HCT116 (cell line): ENCODE measurements around the gene TEKT3. TPM values are rescaled to one million over a fixed set of nuclear protein-coding genes. Genes with fewer than 3 reads are reported as not detected.

ENCODE experiments used
- ATAC-seq: fragments of 200-7000 bp; cut with Tn5 transposase; 2 replicates; pipeline ENCODE4 v1.9.1; 2020; ENCODE audit warnings: mild to moderate bottlenecking, moderate library complexity
- BruUV-seq: library from RNA; stranded (reverse); fragments of 400-500 nt; replicated peaks from 2 replicates; lab custom pipeline; 2021; lab: Mats Ljungman, UMichigan
- CTCF ChIA-PET: fragments of 300-600 bp; sonication (Branson Sonifier 250); formaldehyde crosslinking; loops from one replicate; lab custom pipeline; 2021; ENCODE audit warnings: antibody characterized with exemption; lab: Charles Lee
- POLR2A ChIA-PET: fragments of 300-600, 350-600 bp; sonication (Branson Sonifier 250); formaldehyde crosslinking; loops from one replicate; lab custom pipeline; 2021; ENCODE audit warnings: antibody characterized with exemption; lab: Charles Lee
- RAD21 ChIA-PET, 2 experiments: fragments of 300-600 bp; sonication (Branson Sonifier 250); formaldehyde crosslinking; loops; one replicate each; lab custom pipeline; 2023; ENCODE audit warnings: low total read pairs in 2 of 2; ENCODE audit not compliant: uncharacterized antibody in 2 of 2, unreplicated experiment in 2 of 2, low non-redundant PET in 1 of 2; lab: Charles Lee
- DNase-seq: peaks from one replicate; pipeline ENCODE4 v3.0.0-alpha.2; 2010; ENCODE audit warnings: low read depth, low spot score
- H2AFZ ChIP-seq: fragments of 200-600 bp; shearing (Covaris generic), sonication (generic); 2 replicates; pipeline ENCODE4 v1.6.1; 2017; ENCODE audit warnings: low read depth, mixed run types, mixed read lengths, antibody characterized with exemption, low read length; ENCODE audit not compliant: poor library complexity, severe bottlenecking
- H3K27ac ChIP-seq: 2 replicates; pipeline ENCODE4 v1.5.1; 2012; ENCODE audit warnings: low read depth, low read length
- H3K27me3 ChIP-seq: fragments of 200-600 bp; sonication (generic); 2 replicates; pipeline ENCODE4 v1.6.1; 2016; ENCODE audit warnings: mixed run types, low read length, mixed read lengths; ENCODE audit not compliant: insufficient read depth
- H3K36me3 ChIP-seq, 2 experiments: fragments of 200-500 bp in 1 of 2; fragments of 200-600 bp in 1 of 2; sonication (Bioruptor generic) in 1 of 2; sonication (generic) in 1 of 2; 2 replicates each; pipeline versions ENCODE4 v1.5.1 to v1.6.1; 2014 to 2016; ENCODE audit warnings: low read length in 2 of 2, inconsistent platforms in 1 of 2, mixed read lengths in 1 of 2, mixed run types in 1 of 2; ENCODE audit not compliant: insufficient read depth in 2 of 2, control insufficient read depth in 1 of 2
- H3K4me1 ChIP-seq, 2 experiments: fragments of 200-600 bp in 1 of 2; sonication (generic) in 1 of 2; 2 replicates each; pipeline versions ENCODE4 v1.5.1 to v1.6.1; 2012 to 2017; ENCODE audit warnings: low read length in 2 of 2, inconsistent platforms in 1 of 2, mild to moderate bottlenecking in 1 of 2, mixed read lengths in 1 of 2, mixed run types in 1 of 2, moderate library complexity in 1 of 2; ENCODE audit not compliant: insufficient read depth in 2 of 2, control insufficient read depth in 1 of 2
- H3K4me2 ChIP-seq: fragments of 200-600 bp; sonication (generic); 2 replicates; pipeline ENCODE4 v1.6.1; 2017; ENCODE audit warnings: mixed run types, low read length, mixed read lengths
- H3K4me3 ChIP-seq, 2 experiments: fragments of 200-600 bp in 1 of 2; sonication (generic) in 1 of 2; replicated peaks in 1 of 2; 2 replicates each; pipeline ENCODE4 v1.5.1; 2011 to 2016; ENCODE audit warnings: low read length in 2 of 2, control low read depth in 1 of 2, low read depth in 1 of 2, mild to moderate bottlenecking in 1 of 2, mixed read lengths in 1 of 2, mixed run types in 1 of 2
- H3K79me2 ChIP-seq: fragments of 200-600 bp; sonication (generic); 2 replicates; pipeline ENCODE4 v1.6.1; 2017; ENCODE audit warnings: mild to moderate bottlenecking, mixed run types, low read length, moderate library complexity, mixed read lengths; ENCODE audit not compliant: insufficient read depth
- H3K9ac ChIP-seq: fragments of 200-600 bp; sonication (generic); 2 replicates; pipeline ENCODE4 v1.6.1; 2016; ENCODE audit warnings: low read length, mixed read lengths
- H3K9me2 ChIP-seq: fragments of 200-600 bp; sonication (generic), shearing (Covaris generic); 2 replicates; pipeline ENCODE4 v1.6.1; 2017; ENCODE audit warnings: mixed run types, mild to moderate bottlenecking, moderate library complexity; ENCODE audit not compliant: insufficient read depth
- H3K9me3 ChIP-seq, 2 experiments: fragments of 200-500 bp in 1 of 2; fragments of 200-600 bp in 1 of 2; sonication (Bioruptor generic) in 1 of 2; sonication (generic) in 1 of 2; 2 replicates each; pipeline ENCODE4 v1.6.1; 2014 to 2017; ENCODE audit warnings: low read length in 2 of 2, mixed read lengths in 2 of 2, inconsistent platforms in 1 of 2, low read depth in 1 of 2, mild to moderate bottlenecking in 1 of 2, mixed run types in 1 of 2, moderate library complexity in 1 of 2; ENCODE audit not compliant: control insufficient read depth in 1 of 2, insufficient read depth in 1 of 2
- H4K20me1 ChIP-seq: fragments of 200-600 bp; sonication (generic), shearing (Covaris generic); 2 replicates; pipeline ENCODE4 v1.6.1; 2017; ENCODE audit warnings: mixed run types, mild to moderate bottlenecking, moderate library complexity; ENCODE audit not compliant: insufficient read depth
- CEBPB ChIP-seq: IDR thresholded peaks from 2 replicates; pipeline ENCODE4 v1.6.1; 2012; ENCODE audit warnings: low read depth
- SIN3A ChIP-seq: IDR thresholded peaks from 2 replicates; pipeline ENCODE4 v1.6.1; 2012; ENCODE audit warnings: low read depth
- TCF7L2 ChIP-seq: IDR thresholded peaks from 2 replicates; pipeline ENCODE4 v1.7.0; 2011; ENCODE audit warnings: borderline replicate concordance, inconsistent platforms; ENCODE audit not compliant: insufficient read depth, insufficient read length; ENCODE audit errors: extremely low read depth
- intact Hi-C: fragments of 100-400 bp; cut with micrococcal nuclease; formaldehyde crosslinking; loops from 2 replicates; pipeline ENCODE4 v1.10.0; 2022
- total RNA-seq: library from RNA; stranded (reverse); gene quantifications from one replicate; pipeline ENCODE4 v1.2.1, GENCODE V29; 2021; ENCODE audit not compliant: unreplicated experiment
- TF ChIP-seq, protein P1 (sequence below): IDR thresholded peaks from 2 replicates; pipeline ENCODE4 v1.6.1; 2012
- TF ChIP-seq, protein P2 (sequence below): IDR thresholded peaks from 2 replicates; pipeline ENCODE4 v1.6.1; 2012

Gene TEKT3
- total RNA-seq, 1 experiment from 2014 or later: 0.64 TPM

DNA sequence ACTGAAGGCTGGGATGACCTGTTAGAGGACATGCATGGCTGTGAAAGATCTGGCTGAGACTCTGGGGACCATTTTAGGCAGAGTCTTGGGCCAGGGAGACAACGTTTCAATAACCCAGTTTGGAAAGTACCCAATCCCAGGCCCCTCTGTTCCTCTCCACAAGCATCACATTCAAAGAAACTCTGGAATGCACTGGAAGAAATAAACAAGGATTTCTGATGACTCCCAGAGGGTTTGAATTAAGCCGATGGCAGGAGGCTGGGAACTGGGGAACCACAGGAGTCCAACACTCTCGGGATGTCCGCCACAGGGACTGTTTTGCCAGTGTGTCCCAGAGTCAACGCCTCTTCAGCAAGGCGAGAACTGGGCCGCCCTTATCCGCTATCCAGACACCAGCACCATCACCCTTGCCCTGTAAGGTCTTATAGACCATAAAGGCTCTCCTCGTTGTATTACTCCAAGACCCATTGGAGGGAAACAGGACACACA lies 79.6 kb downstream of the TEKT3 start:
- intact Hi-C loops: loop anchor here (10.0 kb wide), 1 partner anchor 563 kb away; no protein-coding TSS in a partner anchor
- H2AFZ ChIP-seq: peak overlapping the region; percentile 58
- H3K79me2 ChIP-seq: peaks cover 9% of the 10 kb centered on the region

DNA sequence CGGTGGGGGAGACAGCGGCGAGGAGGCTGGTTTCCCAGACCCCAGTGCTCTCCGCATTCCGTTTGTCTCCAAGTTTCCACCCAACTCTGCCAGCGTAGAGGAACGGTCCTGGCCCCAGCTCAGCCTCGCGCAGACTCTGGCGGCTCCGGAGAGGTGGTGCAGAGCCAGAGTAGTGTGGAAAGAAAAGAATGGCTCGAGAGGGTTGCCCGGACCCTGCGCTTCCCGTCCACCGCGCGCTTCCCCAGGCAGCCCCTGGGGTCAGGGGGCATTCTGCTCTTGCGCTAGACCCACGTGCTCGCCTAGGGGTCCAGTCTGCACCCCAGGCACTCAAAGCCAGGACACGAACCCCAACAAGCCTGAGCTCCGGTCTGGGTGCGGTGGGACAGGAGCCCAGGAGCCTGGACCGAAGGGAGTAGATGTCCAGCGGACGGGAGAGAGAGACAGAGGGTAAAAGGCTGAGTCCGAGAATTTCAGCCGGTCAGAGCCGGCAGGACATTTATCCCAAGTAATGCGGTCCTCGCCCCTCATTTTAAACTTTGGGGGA lies 80.1 kb downstream of the TEKT3 start:
- no TSS peak for BruUV-seq
- Histone ChIP-seq H3K9me2 (no peaks in the 10 kb centered on the region), H4K20me1 (no peaks in the 10 kb centered on the region), H3K79me2 (peaks cover 13% of the 10 kb centered on the region), H3K9me3 (no peaks in the 10 kb centered on the region), H2AFZ (peak overlapping the region; percentile 58), H3K9ac (peak overlapping the region; percentile 78), H3K36me3 (peaks cover 0 to 6% of the 10 kb centered on the region in 2 experiments; a peak in 1 of 4 replicates), H3K4me2 (peak overlapping the region; percentile 87), H3K4me1 (peaks cover 22 to 58% of the 10 kb centered on the region in 2 experiments; a peak in 3 of 4 replicates), H3K27me3 (no peaks in the 10 kb centered on the region), H3K27ac (peak overlapping the region; percentile 74), H3K4me3 (peak overlapping the region; percentile 79 to 81)
- ATAC-seq: peak; percentile 6; the same call in 1 of the 2 replicates
- ChIA-PET POLR2A (no interaction called here), CTCF (interaction anchor here (0.9 to 8.6 kb wide), 2 partner anchors 28 to 242 kb away, joined by 3 to 77 read pairs; no protein-coding TSS in a partner anchor), RAD21 (interaction anchor here (1.0 to 1.2 kb wide), 2 partner anchors 241 to 242 kb away, joined by 4 to 5 read pairs; no protein-coding TSS in a partner anchor)
- DNase-seq: no peak
- intact Hi-C loops: loop anchor here (10.0 kb wide), 1 partner anchor 563 kb away; no protein-coding TSS in a partner anchor
- TF ChIP-seq, protein P1, sequence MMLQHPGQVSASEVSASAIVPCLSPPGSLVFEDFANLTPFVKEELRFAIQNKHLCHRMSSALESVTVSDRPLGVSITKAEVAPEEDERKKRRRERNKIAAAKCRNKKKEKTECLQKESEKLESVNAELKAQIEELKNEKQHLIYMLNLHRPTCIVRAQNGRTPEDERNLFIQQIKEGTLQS: no peak
- TF ChIP-seq TCF7L2: no peak
- TF ChIP-seq, protein P2, sequence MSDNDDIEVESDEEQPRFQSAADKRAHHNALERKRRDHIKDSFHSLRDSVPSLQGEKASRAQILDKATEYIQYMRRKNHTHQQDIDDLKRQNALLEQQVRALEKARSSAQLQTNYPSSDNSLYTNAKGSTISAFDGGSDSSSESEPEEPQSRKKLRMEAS: 0 out of 2 replicates have a peak, but pooled peaks have one; percentile 25

More for the DNA sequence above, 79.6 kb downstream of the TEKT3 start:
- no peak for TF ChIP-seq CEBPB
- peak; percentile 17; the same call in 1 of the 2 replicates for TF ChIP-seq SIN3A
- DNase-seq (no peak), ATAC-seq (peak; percentile 10)
- no peaks in the 10 kb centered on the region for H3K9me3 ChIP-seq
- BruUV-seq: TSS peak; percentile 30
- no peaks in the 10 kb centered on the region for H4K20me1 ChIP-seq
- H3K4me1 ChIP-seq: peaks cover 22 to 57% of the 10 kb centered on the region in 2 experiments; a peak in 3 of 4 replicates
- peaks cover 0 to 3% of the 10 kb centered on the region in 2 experiments; a peak in 1 of 4 replicates for H3K36me3 ChIP-seq
- peak overlapping the region; percentile 87 for H3K4me2 ChIP-seq
- RAD21 ChIA-PET: interaction anchor here (1.0 to 1.2 kb wide), 2 partner anchors 241 kb away, joined by 4 to 5 read pairs; no protein-coding TSS in a partner anchor
- H3K9ac ChIP-seq: peak overlapping the region; percentile 78
- H3K27me3 ChIP-seq: no peaks in the 10 kb centered on the region
- H3K4me3 ChIP-seq: peak overlapping the region; percentile 79 to 81
- peak overlapping the region; percentile 74 for H3K27ac ChIP-seq
- CTCF ChIA-PET: interaction anchor here (0.9 to 8.6 kb wide), 3 partner anchors 20 to 242 kb away, joined by 3 to 77 read pairs (median 3); no protein-coding TSS in a partner anchor
- POLR2A ChIA-PET: no interaction called here
- H3K9me2 ChIP-seq: no peaks in the 10 kb centered on the region
